Measurements from ENCODE around the gene UBE3A.

The UBE3A gene

DNA sequence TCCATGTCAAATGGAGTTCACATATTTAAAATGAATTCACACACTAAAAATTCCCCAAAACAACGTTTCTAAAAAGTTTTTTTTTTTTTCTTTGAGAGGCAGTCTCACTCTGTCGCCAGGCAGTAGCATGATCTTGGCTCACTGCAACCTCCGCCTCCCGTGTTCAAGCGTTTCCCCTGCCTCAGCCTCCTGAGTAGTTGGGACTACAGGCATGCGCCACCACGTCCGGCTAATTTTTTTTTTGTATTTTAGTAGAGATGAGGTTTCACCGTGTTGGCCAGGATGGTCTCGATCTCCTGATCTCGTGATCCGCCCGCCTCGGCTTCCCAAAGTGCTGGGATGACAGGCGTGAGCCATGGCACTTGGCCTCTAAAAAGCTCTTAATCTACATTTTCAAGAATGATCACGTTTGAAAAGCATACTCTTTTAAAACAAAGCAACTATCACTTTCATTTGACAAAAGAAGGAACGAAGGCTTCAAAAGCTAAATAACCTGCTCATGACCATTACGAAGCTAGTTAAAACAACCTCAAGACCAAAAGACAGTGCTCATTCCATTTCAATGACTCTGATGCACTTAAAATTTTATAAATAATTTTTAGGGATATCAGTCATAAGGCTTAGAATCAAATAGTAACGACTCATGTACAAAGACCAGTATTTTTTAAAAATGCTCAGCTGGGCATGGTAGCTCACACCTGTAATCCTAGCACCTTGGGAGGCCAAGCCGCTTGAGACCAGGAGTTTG, 5.5 kb downstream of the UBE3A start:
- no peak for TF ChIP-seq CTCF (IDR thresholded peaks at IDR 0.05; ENCODE audit: control insufficient read depth, insufficient read depth, low read depth, low read length, missing control alignments)

DNA sequence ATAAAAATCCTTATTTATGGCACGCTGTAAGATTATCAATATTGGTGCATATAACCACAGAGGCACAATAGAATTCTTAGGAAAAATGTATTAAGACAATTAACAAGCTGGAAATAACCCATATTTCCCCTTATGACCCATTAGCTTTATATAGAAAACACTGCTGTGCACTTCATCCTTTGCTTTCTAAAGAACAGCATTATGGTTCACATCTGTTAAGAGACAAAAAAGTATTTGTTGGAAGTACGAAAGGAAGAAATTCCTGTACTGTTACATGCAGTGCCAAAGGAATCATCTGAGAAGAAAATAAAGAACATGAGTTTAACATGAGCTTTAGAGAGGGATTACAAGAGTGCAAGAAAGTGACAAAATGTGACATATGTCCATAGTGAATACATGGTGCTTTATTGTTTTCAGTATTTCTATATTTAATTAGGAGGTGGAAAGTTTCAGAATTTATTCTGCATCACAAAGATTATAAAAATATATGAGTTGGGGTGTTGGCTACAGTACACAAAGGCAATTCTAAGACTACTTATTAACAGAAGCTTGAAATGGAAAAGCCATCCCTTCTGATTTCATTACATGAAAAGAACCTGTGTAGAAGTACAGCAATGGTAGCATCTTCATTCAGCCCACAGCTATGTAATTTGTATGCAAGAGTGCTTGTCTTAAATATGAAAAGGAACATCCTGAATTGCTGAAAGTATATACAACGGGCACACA, 6.8 kb downstream of the UBE3A start:
- no peak for DNase-seq (ENCODE audit: low read depth)
- TF ChIP-seq CTCF (IDR thresholded peaks at IDR 0.05; ENCODE audit: control insufficient read depth, insufficient read depth, low read depth, low read length, missing control alignments) = no peak
- H3K4me3 ChIP-seq (ENCODE audit: control insufficient read depth, low read depth, low read length) = no peak overlapping the region

More for the DNA sequence above, 5.5 kb downstream of the UBE3A start:
- no peak for DNase-seq (ENCODE audit: low read depth)
- no peak overlapping the region for H3K4me3 ChIP-seq (ENCODE audit: control insufficient read depth, low read depth, low read length)

DNA sequence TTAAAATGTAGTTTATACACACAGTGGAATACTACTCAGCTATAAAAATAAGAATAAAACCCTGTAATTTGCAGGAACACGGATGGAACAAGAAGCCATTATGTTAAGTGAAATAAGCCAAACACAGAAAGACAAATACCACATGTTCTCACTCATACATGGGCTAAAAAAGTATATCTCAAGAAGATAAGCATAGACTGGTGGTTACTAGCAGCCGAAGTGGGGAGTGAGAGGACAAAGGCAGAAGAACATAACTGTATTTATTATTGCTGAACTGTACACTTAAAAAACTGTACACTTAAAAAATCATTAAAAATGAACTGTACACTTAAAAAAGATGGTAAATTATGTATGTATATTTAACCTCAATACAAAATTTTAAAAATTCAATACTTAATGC, 11.0 kb downstream of the UBE3A start:
- DNase-seq (ENCODE audit: low read depth) = no peak
- no peak for TF ChIP-seq CTCF (IDR thresholded peaks at IDR 0.05; ENCODE audit: control insufficient read depth, insufficient read depth, low read depth, low read length, missing control alignments)
- no peak overlapping the region for H3K4me3 ChIP-seq (ENCODE audit: control insufficient read depth, low read depth, low read length)

GRCh38 chr15:25426896-25427610, 11.8 kb downstream of the UBE3A start:
- DNase-seq (ENCODE audit: low read depth) = no peak
- H3K4me3 ChIP-seq (ENCODE audit: control insufficient read depth, low read depth, low read length) = no peak overlapping the region
- no peak for TF ChIP-seq CTCF (IDR thresholded peaks at IDR 0.05; ENCODE audit: control insufficient read depth, insufficient read depth, low read depth, low read length, missing control alignments)

DNA sequence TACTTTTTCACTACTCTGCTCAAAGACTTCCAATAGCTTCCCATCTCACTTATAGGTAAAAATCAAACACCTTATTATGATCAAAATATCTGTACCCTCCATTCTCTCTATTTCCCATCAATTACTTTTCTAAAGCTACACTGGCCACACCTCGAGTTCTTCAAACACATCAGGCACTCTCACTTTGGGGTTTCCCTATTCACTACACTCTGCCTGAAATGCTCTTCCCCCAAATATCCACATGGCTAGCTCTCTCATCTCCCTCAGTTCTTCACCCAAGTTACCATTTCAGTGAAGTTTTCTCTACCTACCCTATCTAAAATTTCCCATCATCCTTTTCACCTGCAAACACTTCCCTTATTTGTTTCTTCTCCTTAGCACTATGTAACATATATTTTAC, 14.8 kb downstream of the UBE3A start:
- no peak for DNase-seq (ENCODE audit: low read depth)
- H3K4me3 ChIP-seq (ENCODE audit: control insufficient read depth, low read depth, low read length) = no peak overlapping the region
- TF ChIP-seq CTCF (IDR thresholded peaks at IDR 0.05; ENCODE audit: control insufficient read depth, insufficient read depth, low read depth, low read length, missing control alignments) = no peak

GRCh38 chr15:25422021-25422420, 16.8 kb downstream of the UBE3A start:
- no peak for DNase-seq (ENCODE audit: low read depth)
- H3K4me3 ChIP-seq (ENCODE audit: control insufficient read depth, low read depth, low read length) = no peak overlapping the region
- TF ChIP-seq CTCF (IDR thresholded peaks at IDR 0.05; ENCODE audit: control insufficient read depth, insufficient read depth, low read depth, low read length, missing control alignments) = no peak

Data from AG09309 (cell line).